Cardiac fibroblast (primary cell): ENCODE results near the gene ZDHHC22.

ENCODE experiments used
- DNase-seq, 2 donors: peaks; one replicate each; pipeline versions ENCODE4 v3.0.0 to v3.0.0-alpha.2; 2010; ENCODE audit warnings: low read depth in 2 of 2
- H3K4me3 ChIP-seq, 2 donors: replicated peaks in 1 of 2; 1 replicate in 1 of 2; 2 replicates in 1 of 2; pipeline ENCODE4 v1.5.1; 2011; ENCODE audit warnings: low read depth in 2 of 2, low read length in 2 of 2, mild to moderate bottlenecking in 2 of 2, moderate library complexity in 1 of 2
- TF ChIP-seq, protein P1 (sequence below): IDR thresholded peaks from one replicate; pipeline ENCODE4 v1.5.1; 2011; ENCODE audit warnings: low read depth, mild to moderate bottlenecking, low read length, inconsistent platforms

The ZDHHC22 gene

DNA sequence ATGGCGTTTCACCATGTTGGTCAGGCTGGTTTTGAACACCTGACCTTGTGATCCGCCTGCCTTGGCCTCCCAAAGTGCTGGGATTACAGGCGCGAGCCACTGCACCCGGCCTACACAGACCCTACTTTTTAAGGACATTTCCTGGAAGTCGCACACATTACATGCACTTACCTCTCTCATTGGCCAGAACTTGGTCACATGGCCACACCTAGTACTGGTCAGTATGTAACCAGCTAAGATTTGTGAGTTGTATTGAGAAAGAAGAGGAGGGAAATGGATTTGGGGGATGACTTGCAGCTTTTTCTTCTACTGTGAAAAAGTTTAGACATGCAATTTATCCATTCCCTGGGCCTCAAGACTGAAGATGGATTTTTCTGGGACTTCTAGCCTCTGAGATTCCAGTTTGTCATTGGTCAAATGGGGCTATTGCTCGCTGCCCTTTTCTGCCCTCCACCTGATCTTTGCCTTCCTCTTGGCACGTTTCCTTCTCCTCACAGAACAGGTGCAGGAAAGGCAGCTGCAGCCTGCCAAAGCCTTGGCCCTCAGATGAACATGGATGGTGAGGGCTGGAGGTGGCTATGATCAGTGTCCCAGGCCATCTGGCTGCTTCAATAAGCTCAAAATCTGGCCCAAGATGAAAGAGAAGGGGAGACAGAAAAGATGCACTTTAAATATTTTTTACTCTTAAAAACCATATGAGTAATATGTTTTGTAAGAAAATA lies 7.1 kb upstream of the ZDHHC22 start:
- TF ChIP-seq, protein P1, sequence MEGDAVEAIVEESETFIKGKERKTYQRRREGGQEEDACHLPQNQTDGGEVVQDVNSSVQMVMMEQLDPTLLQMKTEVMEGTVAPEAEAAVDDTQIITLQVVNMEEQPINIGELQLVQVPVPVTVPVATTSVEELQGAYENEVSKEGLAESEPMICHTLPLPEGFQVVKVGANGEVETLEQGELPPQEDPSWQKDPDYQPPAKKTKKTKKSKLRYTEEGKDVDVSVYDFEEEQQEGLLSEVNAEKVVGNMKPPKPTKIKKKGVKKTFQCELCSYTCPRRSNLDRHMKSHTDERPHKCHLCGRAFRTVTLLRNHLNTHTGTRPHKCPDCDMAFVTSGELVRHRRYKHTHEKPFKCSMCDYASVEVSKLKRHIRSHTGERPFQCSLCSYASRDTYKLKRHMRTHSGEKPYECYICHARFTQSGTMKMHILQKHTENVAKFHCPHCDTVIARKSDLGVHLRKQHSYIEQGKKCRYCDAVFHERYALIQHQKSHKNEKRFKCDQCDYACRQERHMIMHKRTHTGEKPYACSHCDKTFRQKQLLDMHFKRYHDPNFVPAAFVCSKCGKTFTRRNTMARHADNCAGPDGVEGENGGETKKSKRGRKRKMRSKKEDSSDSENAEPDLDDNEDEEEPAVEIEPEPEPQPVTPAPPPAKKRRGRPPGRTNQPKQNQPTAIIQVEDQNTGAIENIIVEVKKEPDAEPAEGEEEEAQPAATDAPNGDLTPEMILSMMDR, result no peak
- DNase-seq, result no peak
- no peak overlapping the region for H3K4me3 ChIP-seq

DNA sequence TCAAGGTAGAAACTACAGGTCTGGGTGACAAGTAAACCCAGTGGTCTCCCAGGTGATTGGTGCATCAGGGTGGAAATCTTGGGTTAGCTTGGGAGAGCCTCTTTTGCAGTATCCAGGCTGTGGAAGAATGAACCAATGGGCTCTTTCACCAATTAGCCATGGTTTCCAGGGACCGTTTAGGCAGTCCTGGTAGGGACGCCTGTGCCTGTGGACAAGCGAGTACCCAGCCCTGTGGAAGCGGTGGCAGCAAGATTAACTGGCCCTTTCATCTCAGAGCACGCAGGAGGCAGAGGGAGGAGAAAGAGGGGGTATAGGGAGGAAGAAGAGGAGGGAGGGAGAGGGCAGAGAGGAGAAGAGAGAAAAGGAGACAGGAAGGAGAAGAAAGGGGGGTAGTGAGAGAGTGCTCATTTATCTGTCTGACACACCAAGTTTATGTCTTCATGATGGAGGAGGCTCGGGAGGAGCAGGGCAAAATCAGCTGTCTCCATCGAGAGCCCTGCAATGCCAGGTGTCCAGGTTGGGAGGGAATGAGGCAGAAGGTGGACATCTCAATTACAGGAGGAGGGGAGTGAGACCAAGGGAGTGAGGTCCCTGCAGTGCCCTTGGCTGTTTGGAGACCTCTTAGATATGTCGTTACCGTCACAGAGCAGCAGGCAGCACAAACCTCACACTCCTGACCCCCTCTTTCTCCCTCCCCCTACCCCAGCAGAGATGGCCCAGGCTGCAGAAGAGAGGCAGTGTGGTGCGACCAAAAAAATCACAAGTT lies 4.6 kb upstream of the ZDHHC22 start:
- no peak overlapping the region for H3K4me3 ChIP-seq
- TF ChIP-seq, protein P1, result no peak
- DNase-seq, result no peak

DNA sequence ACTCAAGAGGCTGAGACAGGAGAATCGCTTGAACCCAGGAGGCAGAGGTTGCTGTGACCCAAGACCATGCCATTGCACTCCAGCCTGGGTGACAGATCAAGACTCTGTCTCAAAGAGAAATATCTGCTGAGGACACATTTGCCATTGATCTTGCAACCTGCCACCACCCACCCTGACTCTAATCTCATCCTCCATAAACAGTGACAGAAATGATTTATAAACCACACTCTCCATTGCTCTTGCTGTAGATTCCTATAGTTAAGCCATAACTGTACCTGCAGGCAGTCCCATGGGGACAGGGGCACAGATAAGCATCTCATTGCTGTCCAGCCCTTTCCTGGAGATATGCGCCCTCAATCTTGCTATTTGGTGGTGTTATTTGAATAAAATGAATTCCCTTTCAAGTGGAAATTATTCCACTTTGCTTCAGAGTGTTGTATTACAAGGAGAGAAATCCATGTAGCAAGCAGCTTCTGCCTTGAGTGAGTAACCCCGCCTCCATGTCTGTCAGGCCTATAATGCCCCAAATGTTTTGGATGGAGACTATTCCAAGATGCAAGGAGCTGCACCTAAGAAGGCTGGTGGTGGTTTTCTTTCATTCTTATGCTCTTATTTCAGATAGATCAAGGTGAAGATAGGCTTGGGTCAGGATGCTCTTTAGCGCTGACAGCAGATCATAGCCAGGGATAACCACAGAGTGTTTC lies 3.0 kb upstream of the ZDHHC22 start:
- DNase-seq, result no peak
- H3K4me3 ChIP-seq, result no peak overlapping the region
- TF ChIP-seq, protein P1, result no peak

DNA sequence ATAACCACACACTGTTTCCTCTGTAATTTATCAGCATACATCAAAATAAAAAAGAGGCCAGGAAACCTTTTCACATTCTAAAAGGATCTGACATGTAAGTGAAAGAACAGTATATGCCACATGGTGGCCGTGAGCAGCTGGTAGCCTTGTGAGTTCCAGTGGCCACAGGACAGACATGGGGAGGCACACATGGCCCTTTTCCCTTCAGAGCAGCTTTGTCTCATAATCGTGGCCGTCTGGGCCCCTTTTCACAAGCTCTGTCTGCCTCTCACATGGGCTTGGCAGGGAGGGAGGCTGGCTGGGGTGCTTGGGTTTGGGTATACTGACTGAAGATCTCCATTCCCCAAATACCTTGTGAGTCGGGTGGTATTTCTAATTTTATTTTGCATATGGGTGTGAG lies 1.5 kb upstream of the ZDHHC22 start:
- H3K4me3 ChIP-seq, result no peak overlapping the region

DNA sequence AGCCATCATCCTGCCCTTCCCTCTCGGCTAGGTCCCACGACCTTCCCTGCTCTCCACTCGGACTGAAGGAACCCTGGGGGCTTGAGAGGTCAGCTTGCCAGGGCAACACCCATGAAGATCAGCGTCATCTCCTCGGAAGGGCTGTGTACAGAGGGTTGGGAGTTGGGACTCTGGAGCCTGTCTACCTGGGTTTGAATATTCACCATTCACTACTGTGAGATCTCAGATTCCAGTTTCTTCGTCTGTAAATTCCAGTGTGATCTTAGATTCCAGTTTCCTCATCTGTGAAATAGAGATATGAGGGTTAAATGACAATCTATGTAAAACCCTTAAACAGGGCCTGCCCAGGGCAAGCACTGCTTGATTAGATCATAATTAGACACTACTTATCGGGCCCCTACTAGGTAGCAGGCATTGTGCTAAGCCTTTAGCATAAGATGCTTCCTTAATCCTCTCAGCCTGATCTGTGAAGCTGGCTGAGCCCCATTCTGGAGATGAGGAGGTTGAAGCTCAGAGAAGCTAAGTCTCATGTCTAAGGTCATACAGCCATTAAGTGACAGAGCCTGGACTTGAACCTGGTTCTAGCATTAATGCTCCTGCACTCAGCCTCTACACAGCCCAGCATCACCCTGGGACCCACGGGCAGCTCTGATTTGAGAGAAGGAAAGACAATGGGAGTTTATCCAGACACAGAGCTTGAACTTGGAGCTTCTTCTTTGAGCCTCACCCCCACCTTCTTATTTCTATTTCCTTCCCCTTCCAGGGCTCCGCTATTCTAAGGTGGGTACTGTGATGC lies 612 bp upstream of the ZDHHC22 start:
- no peak overlapping the region for H3K4me3 ChIP-seq
- no peak for DNase-seq
- TF ChIP-seq, protein P1, result no peak

More for the DNA sequence above, 1.5 kb upstream of the ZDHHC22 start:
- TF ChIP-seq, protein P1, result no peak
- no peak for DNase-seq
